ENCODE results near the gene SHISA3. TPM values are rescaled to one million over a fixed set of nuclear protein-coding genes. Genes with fewer than 3 reads are reported as not detected.

SHISA3 gene
- total RNA-seq, 1 experiment from 2014 or later = 3.9 TPM

DNA sequence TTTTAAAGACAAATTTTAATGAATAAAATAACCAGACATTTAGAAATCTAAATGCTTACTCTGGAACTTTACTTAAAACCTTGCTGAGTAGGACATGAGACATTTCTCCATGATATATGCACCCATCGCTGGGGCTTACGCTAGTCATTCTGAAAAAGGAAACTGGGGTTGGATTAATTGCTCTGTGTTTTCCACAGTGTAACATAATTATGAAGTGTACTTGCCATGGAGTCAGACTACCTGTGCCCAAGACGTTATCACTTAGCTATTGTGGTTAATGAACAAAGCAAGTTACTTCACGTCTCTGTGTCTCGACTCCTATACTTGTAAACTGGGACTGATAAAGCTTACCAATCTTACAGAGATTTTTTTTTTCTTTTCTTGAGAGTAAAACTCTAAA is 47.8 kb downstream of the SHISA3 start:
- no peak for DNase-seq (ENCODE audit: low spot score)

DNA sequence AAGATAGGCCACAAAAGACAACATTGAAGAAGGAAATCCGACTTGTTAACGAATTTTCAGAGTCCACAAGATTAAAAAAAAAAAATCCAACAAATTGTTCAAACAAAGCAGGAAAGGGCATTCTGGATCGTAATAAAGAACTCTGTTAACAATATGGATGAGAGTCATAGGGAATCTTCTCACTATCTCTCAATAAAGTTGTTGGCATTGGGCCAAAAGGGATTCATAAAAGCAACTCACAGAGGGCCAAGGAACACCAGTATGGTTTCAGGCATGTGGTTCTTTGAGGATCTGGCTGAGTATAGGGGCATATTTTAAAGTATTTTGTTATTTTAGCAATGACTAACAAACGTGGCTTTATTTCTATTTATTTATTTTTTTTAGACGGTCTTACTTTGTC is 49.5 kb downstream of the SHISA3 start:
- DNase-seq (ENCODE audit: low spot score) = no peak

Other genes starting within 250 kb of the SHISA3 start
- 0.22 and 0.36 TPM in 2 replicates for gene BEND4, start 244.8 kb upstream of the SHISA3 start, total RNA-seq (2014; rRNA removed; shearing (Covaris generic))

Measured in A172 (cell line).